GM10266 (cell line): ENCODE data around the gene COPZ1.

ENCODE experiments used
- DNase-seq: peaks from one replicate; pipeline ENCODE4 v3.0.0; 2012; ENCODE audit errors: extremely low spot score
- CTCF ChIP-seq: IDR thresholded peaks from 2 replicates; pipeline ENCODE4 v1.5.1; 2012; ENCODE audit warnings: mild to moderate bottlenecking, low read depth; ENCODE audit not compliant: control insufficient read depth, insufficient read depth; ENCODE audit errors: missing control alignments

The COPZ1 gene

GRCh38 chr12:54292931-54293241 is 32.0 kb upstream of the COPZ1 start:
- no peak for TF ChIP-seq CTCF
- no peak for DNase-seq

- peak; percentile 65 for DNase-seq
Observed at GRCh38 chr12:54294152-54294952, 30.6 kb upstream of the COPZ1 start.

GRCh38 chr12:54294953-54295566 is 29.9 kb upstream of the COPZ1 start:
- no peak for DNase-seq
- no peak for TF ChIP-seq CTCF

More at GRCh38 chr12:54294152-54294952, 30.6 kb upstream of the COPZ1 start:
- peak; percentile 88 for TF ChIP-seq CTCF

- no peak for DNase-seq
- TF ChIP-seq CTCF: no peak
Observed at GRCh38 chr12:54296393-54297099, 28.4 kb upstream of the COPZ1 start.

GRCh38 chr12:54298904-54299303 is 26.0 kb upstream of the COPZ1 start:
- no peak for DNase-seq
- TF ChIP-seq CTCF: no peak

- no peak for DNase-seq
- no peak for TF ChIP-seq CTCF
Observed at GRCh38 chr12:54299515-54300224, 25.3 kb upstream of the COPZ1 start.
